ENCODE measurements around the gene CDIP1. TPM values are rescaled to one million over a fixed set of nuclear protein-coding genes. Genes with fewer than 3 reads are reported as not detected.

CDIP1 gene
- total RNA-seq, 6 experiments from 2014 or later: 5.0 to 8.3 (median 6.4) TPM

DNA sequence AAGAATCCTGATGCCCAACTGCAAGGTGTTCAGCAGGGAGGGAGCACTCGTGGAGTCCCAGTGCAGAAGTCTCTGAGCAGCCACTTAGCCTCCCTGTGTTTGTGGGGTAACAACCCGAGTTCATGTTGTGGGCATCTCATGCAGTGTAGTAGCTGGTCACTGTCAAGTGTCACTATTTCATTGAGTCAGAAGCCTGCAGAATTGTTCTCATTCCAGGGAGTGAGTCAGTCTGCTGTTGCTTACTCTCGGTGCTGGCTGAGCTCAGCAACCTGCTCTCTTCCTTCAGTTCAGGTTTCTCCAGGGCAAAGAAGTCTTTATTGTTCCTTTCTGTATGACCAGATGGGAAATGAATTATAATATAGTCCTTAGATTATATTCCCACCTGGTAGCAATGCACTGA, 38.3 kb downstream of the CDIP1 start:
- peak; percentile 87 for DNase-seq
- Mint-ChIP-seq H3K36me3 (ENCODE audit: low read depth) (peaks cover 23% of the 10 kb centered on the region), H3K9me3 (0 out of 2 replicates have a peak, but pooled peaks cover 3% of the 10 kb centered on the region), H3K27me3 (ENCODE audit: insufficient read depth) (0 out of 2 replicates have a peak, but pooled peaks cover 3% of the 10 kb centered on the region), H3K27ac (peak overlapping the region; percentile 82), H3K4me3 (peak overlapping the region; percentile 71), H3K4me1 (ENCODE audit: low read depth) (peaks cover 80% of the 10 kb centered on the region)
- TF ChIP-seq, protein P1, sequence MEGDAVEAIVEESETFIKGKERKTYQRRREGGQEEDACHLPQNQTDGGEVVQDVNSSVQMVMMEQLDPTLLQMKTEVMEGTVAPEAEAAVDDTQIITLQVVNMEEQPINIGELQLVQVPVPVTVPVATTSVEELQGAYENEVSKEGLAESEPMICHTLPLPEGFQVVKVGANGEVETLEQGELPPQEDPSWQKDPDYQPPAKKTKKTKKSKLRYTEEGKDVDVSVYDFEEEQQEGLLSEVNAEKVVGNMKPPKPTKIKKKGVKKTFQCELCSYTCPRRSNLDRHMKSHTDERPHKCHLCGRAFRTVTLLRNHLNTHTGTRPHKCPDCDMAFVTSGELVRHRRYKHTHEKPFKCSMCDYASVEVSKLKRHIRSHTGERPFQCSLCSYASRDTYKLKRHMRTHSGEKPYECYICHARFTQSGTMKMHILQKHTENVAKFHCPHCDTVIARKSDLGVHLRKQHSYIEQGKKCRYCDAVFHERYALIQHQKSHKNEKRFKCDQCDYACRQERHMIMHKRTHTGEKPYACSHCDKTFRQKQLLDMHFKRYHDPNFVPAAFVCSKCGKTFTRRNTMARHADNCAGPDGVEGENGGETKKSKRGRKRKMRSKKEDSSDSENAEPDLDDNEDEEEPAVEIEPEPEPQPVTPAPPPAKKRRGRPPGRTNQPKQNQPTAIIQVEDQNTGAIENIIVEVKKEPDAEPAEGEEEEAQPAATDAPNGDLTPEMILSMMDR (IDR thresholded peaks at IDR 0.05): no peak

DNA sequence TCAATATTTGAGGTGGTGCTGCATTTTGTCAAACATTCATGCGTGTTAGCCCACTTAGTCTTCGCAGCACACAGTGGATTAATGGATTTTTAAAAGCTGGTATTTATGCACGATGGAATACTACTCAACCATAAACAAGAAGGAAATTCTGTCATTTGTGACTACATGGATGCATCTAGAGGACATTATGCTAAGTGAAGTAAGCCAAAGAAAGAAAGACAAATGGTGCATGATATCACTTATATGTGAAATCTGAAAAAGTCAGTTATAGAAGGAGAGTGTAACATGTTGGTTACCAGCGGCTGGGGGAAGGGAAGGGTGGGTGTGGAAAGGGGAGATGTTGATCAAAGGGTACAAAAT, 39.4 kb downstream of the CDIP1 start:
- peaks cover 23% of the 10 kb centered on the region for H3K36me3 Mint-ChIP-seq (ENCODE audit: low read depth)
- TF ChIP-seq, protein P1 (IDR thresholded peaks at IDR 0.05): no peak
- no peak overlapping the region; the same call in 1 of the 2 replicates for H3K27ac Mint-ChIP-seq
- H3K9me3 Mint-ChIP-seq: 0 out of 2 replicates have a peak, but pooled peaks cover 3% of the 10 kb centered on the region
- H3K27me3 Mint-ChIP-seq (ENCODE audit: insufficient read depth): 0 out of 2 replicates have a peak, but pooled peaks cover 3% of the 10 kb centered on the region
- no peak for DNase-seq
- H3K4me1 Mint-ChIP-seq (ENCODE audit: low read depth): peaks cover 87% of the 10 kb centered on the region
- no peak overlapping the region for H3K4me3 Mint-ChIP-seq

DNA sequence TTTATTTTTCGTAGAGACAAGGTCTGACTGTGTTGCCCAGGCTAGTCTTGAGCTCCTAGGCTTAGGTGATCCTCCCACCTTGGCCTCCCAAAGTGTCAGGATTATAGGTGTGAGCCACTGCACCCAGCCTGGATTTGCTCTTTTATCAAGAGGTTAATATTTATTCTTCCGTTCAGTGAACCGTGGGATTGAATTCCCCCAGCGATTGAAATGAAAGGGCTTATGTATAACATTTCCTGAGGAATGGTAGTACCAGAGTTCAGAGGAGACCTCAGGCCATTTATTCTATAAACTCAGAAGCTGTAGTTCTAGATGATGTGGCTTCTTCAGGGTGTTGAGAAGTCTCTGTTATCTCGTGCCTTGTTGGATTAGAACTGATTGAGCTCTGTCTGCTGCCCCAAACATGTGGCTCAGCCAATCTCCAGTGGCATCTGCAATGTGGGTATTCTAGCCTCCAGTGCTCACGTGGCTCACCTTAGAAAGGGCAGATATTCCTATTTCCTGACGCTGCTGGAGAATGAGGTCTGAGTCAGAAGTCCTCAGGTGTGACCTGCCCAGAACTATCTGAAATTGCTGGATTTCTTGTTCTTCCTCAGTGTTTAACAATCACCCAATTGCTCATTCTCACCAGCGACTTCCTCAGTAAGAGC, 39.9 kb downstream of the CDIP1 start:
- H3K4me1 Mint-ChIP-seq (ENCODE audit: low read depth): peaks cover 88% of the 10 kb centered on the region
- peaks cover 23% of the 10 kb centered on the region for H3K36me3 Mint-ChIP-seq (ENCODE audit: low read depth)
- TF ChIP-seq, protein P1 (IDR thresholded peaks at IDR 0.05): no peak
- H3K27me3 Mint-ChIP-seq (ENCODE audit: insufficient read depth): 0 out of 2 replicates have a peak, but pooled peaks cover 3% of the 10 kb centered on the region
- no peak overlapping the region; the same call in 1 of the 2 replicates for H3K27ac Mint-ChIP-seq
- H3K9me3 Mint-ChIP-seq: 0 out of 2 replicates have a peak, but pooled peaks cover 3% of the 10 kb centered on the region
- DNase-seq: no peak
- H3K4me3 Mint-ChIP-seq: no peak overlapping the region

DNA sequence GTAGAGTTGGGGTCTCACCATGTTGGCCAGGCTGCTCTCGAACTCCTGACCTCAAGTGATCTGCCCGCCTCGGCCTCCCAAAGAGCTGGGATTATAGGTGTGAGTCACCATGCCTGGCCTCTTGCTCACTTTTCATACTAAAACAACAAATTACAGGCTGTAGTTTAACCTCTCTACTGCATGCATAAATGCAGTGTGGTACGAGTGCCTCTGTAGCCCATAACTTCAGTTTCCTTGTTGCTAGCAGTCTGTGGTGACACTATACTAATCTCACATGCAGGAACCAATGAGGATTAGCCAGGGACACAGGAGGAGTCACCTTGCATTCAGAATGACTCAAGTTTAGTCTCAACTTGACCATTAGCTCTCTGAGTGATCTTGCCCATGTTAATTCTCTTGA, 42.3 kb downstream of the CDIP1 start:
- TF ChIP-seq, protein P1 (IDR thresholded peaks at IDR 0.05): no peak
- Mint-ChIP-seq H3K36me3 (ENCODE audit: low read depth) (peaks cover 30% of the 10 kb centered on the region), H3K4me1 (ENCODE audit: low read depth) (peaks cover 84% of the 10 kb centered on the region), H3K4me3 (peak overlapping the region; percentile 76), H3K9me3 (0 out of 2 replicates have a peak, but pooled peaks cover 3% of the 10 kb centered on the region), H3K27me3 (ENCODE audit: insufficient read depth) (0 out of 2 replicates have a peak, but pooled peaks cover 3% of the 10 kb centered on the region), H3K27ac (peak overlapping the region; percentile 98)
- DNase-seq: peak; percentile 96

DNA sequence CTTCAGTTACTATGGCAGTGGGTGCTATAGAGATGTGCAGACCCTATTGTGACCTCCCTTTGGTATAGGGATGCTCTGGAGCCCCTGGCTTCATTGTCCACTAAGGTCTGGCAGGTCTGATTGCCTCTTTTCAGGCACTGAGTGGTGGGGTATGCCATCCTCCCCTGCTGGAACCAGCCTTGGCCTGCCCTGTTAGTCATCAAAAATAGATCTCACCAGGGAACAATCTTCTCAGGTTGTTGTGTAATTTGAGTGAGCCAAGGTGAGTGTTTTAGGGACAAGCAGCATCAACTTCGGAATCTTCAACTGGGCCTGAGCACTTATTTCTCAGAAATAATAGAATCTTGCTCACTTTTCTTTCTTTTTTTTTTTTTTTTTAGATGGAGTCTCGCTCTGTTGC, 42.8 kb downstream of the CDIP1 start:
- Mint-ChIP-seq H3K4me1 (ENCODE audit: low read depth) (peaks cover 84% of the 10 kb centered on the region), H3K36me3 (ENCODE audit: low read depth) (peaks cover 32% of the 10 kb centered on the region), H3K4me3 (peak overlapping the region; percentile 76), H3K9me3 (0 out of 2 replicates have a peak, but pooled peaks cover 3% of the 10 kb centered on the region), H3K27me3 (ENCODE audit: insufficient read depth) (0 out of 2 replicates have a peak, but pooled peaks cover 3% of the 10 kb centered on the region), H3K27ac (peak overlapping the region; percentile 98)
- TF ChIP-seq, protein P1 (IDR thresholded peaks at IDR 0.05): no peak
- no peak for DNase-seq
